ENCODE measurements around the gene NTSR1. TPM values are rescaled to one million over a fixed set of nuclear protein-coding genes. Genes with fewer than 3 reads are reported as not detected.

The NTSR1 gene
- total RNA-seq, 2 experiments from 2014 or later = not detected

- POLR2A ChIA-PET = no interaction called here
- CTCF ChIA-PET = interaction anchor here (0.7 kb wide), 1 partner anchor 31 kb away, joined by 3 read pairs; no protein-coding TSS in a partner anchor
Observed at GRCh38 chr20:62773845-62774714, 65.4 kb downstream of the NTSR1 start.

- ChIA-PET CTCF (no interaction called here), POLR2A (no interaction called here)
Observed at GRCh38 chr20:62774762-62775161, 66.1 kb downstream of the NTSR1 start.

GRCh38 chr20:62775206-62775605 lies 66.6 kb downstream of the NTSR1 start:
- CTCF ChIA-PET = no interaction called here
- POLR2A ChIA-PET = no interaction called here

GRCh38 chr20:62776035-62776691 lies 67.5 kb downstream of the NTSR1 start:
- CTCF ChIA-PET = interaction anchor here (0.9 kb wide), 1 partner anchor 15 kb away, joined by 3 read pairs; no protein-coding TSS in a partner anchor

DNA sequence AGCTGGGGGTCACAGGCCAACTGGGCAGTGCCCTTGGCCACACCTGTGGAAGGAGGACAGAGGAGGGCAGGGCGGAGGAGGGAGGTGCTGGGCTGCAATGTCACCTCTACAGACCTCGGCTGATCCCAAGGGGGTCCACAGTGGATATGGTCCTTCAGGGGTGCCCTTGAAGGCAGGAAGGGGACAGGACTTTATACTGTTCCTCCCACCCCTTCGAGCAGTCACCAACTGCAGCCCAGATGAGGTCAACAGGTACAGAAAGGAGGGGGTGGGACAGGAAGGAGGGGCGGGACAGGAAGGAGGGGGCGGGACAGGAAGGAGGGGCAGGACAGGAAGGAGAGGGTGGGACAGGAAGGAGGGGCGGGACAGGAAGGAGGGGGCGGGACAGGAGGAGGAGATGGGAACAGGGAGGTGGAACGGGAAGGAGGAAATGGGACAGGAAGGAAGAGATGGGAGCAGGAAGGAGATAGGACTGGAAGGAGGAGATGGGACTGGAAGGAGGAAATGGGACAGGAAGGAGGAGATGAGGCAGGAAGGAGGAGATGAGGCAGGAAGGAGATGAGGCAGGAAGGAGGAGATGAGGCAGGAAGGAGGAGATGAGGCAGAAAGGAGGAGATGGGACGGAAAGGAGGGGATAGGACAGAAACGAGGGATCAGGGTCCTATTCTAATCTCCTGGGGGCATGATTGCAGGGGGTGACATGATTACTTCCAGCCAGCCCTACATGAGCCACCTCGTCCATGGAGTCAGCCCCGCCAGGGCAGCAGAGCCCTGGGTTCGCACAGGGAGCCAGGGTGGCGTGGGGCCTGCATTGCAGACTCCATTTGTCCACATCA lies 68.3 kb downstream of the NTSR1 start:
- ChIA-PET POLR2A (no interaction called here), CTCF (interaction anchor here (0.9 kb wide), 1 partner anchor 14 kb away, joined by 3 read pairs; no protein-coding TSS in a partner anchor)

More at GRCh38 chr20:62776035-62776691, 67.5 kb downstream of the NTSR1 start:
- POLR2A ChIA-PET = no interaction called here

GRCh38 chr20:62777528-62777830 lies 68.8 kb downstream of the NTSR1 start:
- CTCF ChIA-PET = no interaction called here
- POLR2A ChIA-PET = no interaction called here

DNA sequence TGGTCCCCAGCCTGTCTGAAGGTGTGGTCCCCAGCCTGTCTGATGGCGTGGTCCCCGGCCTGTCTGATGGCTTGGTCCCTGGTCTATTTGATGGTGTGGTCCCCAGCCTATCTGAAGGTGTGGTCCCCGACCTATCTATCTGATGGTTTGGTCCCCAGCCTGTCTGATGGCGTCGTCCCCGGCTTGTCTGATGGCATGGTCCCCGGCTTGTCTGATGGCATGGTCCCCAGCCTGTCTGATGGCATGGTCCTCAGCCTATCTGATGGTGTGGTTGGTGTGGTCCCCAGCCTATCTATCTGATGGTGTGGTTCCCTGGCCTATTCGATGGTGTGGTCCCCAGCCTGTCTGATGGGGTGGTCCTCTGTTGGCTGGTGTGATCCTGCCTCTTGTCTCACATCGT lies 69.4 kb downstream of the NTSR1 start:
- ChIA-PET POLR2A (no interaction called here), CTCF (no interaction called here)

DNA sequence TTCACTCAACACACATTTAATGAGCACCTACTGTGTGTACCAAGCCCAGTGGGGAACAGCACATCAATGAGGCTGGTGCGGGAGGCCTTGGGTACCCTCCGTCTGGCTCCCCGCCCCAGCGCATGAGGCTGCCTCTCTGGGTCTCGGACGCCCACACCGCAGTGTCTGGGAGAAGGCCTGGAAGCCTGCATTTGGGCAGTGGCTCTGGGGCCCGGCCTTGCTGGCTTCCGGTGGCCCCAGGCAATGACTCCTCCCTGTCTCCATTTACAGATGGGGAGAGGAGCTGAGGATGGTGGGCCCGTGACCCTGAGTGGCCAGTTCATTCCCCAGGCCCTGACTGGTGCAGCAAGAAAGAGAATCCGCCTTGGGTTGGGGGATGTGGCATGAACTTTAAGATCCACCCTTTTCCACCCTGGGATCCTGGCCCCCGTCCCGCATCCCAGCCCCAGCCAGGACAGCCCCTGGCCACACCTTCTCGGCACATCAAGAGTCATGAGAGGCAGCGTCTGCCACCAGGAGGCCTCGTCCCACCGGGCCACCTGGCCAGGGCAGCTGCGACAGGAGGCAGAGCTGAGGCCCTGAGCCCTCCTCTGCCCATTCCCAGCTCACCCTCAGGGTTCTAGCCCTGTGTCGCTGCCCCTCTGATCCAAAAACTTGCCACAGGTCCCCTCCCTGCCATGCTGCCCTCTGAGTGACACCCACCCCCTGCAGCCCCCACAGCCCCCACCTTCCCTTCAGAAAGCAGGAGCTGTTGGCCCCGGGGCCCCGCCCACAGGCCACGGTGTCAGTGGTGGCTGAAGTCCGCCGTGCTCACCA lies 70.2 kb downstream of the NTSR1 start:
- POLR2A ChIA-PET = no interaction called here

GRCh38 chr20:62779417-62779685 lies 70.7 kb downstream of the NTSR1 start:
- ChIA-PET POLR2A (no interaction called here), CTCF (interaction anchor here (0.6 to 1.3 kb wide), 4 partner anchors 12 to 442 kb away, joined by 3 to 9 read pairs (median 3); no protein-coding TSS in a partner anchor)

More for the DNA sequence above, 70.2 kb downstream of the NTSR1 start:
- CTCF ChIA-PET = interaction anchor here (0.6 to 1.3 kb wide), 4 partner anchors 13 to 441 kb away, joined by 3 to 9 read pairs (median 3); no protein-coding TSS in a partner anchor

DNA sequence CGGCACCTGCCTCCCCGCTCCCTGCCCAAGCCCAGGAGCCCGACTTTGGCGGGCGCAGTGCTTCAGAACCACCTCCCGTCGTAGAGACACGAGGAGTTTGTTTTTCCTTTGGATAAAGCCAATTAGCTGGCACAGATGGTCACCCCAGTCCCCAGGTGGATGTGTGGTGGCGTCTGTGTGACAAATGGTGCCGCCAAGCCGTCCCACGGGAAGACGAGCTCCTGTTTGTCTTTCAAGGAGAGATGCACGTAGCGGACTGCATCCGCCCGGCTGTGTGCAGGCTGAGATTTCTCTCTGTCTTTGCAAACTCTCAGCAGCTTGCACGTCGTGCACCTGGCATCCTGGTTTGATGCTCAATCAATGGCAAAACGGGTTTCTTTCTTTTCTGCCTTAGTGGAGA lies 71.6 kb downstream of the NTSR1 start:
- ChIA-PET POLR2A (no interaction called here), CTCF (interaction anchor here (1.0 to 1.3 kb wide), 2 partner anchors 11 kb away, joined by 4 to 9 read pairs; no protein-coding TSS in a partner anchor)

DNA sequence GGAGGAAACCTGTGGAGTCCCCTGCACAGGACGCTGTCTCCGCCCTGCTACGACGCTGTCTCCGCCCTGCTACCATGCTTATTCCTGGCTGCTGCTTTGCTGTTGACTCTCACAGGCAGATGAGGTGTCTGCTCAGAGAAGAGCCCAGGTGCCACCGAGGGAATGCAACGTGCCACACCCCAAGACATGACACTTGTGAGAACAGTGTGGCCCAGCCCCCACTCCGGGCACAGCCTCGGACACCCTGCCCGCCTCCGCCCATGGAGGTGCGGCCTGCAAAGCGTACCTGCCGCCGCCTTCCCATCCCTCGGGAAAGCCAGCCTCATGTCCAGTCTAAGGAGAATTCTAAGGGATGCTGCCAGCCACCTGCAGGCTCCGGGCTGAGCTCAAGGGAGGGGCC lies 72.1 kb downstream of the NTSR1 start:
- POLR2A ChIA-PET = no interaction called here

GRCh38 chr20:62782149-62782892 lies 73.7 kb downstream of the NTSR1 start:
- ChIA-PET POLR2A (no interaction called here), CTCF (interaction anchor here (0.7 kb wide), 1 partner anchor 9 kb away, joined by 4 read pairs; no protein-coding TSS in a partner anchor)

More for the DNA sequence above, 72.1 kb downstream of the NTSR1 start:
- CTCF ChIA-PET = interaction anchor here (1.0 kb wide), 1 partner anchor 11 kb away, joined by 4 read pairs; no protein-coding TSS in a partner anchor

GRCh38 chr20:62782893-62783278 lies 74.2 kb downstream of the NTSR1 start:
- CTCF ChIA-PET = interaction anchor here (0.7 kb wide), 1 partner anchor 8 kb away, joined by 4 read pairs; no protein-coding TSS in a partner anchor
- POLR2A ChIA-PET = no interaction called here

DNA sequence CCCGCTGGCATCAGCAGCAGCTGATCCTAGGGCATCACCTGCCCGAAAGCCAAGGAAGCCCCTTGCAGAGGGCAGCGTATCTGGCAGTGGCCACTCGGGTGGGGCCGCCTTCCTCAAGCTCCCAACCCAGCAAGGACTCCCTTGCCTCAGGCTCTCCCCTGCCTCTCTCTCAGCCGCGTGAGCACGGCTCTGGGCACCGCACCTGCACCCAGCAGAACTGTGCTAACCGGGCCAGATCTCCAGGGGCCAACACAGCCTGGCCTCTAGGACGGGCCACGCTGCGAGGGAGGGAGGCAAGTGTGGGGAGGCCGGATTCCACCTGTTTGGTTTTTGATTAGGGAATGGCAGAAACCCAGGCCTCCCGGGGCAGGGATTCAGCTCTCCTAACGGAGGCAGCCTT lies 75.9 kb downstream of the NTSR1 start:
- ChIA-PET CTCF (no interaction called here), POLR2A (no interaction called here)

- ChIA-PET CTCF (no interaction called here), POLR2A (no interaction called here)
Observed at GRCh38 chr20:62785393-62785792, 76.8 kb downstream of the NTSR1 start.

- ChIA-PET POLR2A (no interaction called here), CTCF (interaction anchor here (1.0 kb wide), 1 partner anchor 22 kb away, joined by 3 read pairs; no protein-coding TSS in a partner anchor)
Observed at GRCh38 chr20:62786157-62786556, 77.5 kb downstream of the NTSR1 start.

- CTCF ChIA-PET = interaction anchor here (1.0 to 1.1 kb wide), 2 partner anchors 21 to 171 kb away, joined by 3 read pairs; no protein-coding TSS in a partner anchor
- POLR2A ChIA-PET = no interaction called here
Observed at GRCh38 chr20:62787321-62787720, 78.7 kb downstream of the NTSR1 start.

- ChIA-PET POLR2A (no interaction called here), CTCF (interaction anchor here (1.1 kb wide), 1 partner anchor 171 kb away, joined by 3 read pairs; no protein-coding TSS in a partner anchor)
Observed at GRCh38 chr20:62787866-62788265, 79.2 kb downstream of the NTSR1 start.

Measured in activated CD8-positive, alpha-beta memory T cell treated with anti-CD3 and anti-CD28 coated beads for 36 hours (primary cell).